ENCODE results near the gene MARCO.

- TF ChIP-seq JUND (IDR thresholded peaks at IDR 0.05), result no peak
- no peak for TF ChIP-seq YY1 (IDR thresholded peaks at IDR 0.05; ENCODE audit: low read depth)
- TF ChIP-seq CTCF (IDR thresholded peaks at IDR 0.05), result no peak
- TF ChIP-seq POLR2AphosphoS5 (IDR thresholded peaks at IDR 0.05; ENCODE audit: low read depth, low read length), result no peak
- TF ChIP-seq RXRA (IDR thresholded peaks at IDR 0.05; ENCODE audit: borderline replicate concordance, low read depth), result no peak
- TF ChIP-seq SMC3 (IDR thresholded peaks at IDR 0.05; ENCODE audit: low read depth, low read length), result no peak
- TF ChIP-seq, protein P1, sequence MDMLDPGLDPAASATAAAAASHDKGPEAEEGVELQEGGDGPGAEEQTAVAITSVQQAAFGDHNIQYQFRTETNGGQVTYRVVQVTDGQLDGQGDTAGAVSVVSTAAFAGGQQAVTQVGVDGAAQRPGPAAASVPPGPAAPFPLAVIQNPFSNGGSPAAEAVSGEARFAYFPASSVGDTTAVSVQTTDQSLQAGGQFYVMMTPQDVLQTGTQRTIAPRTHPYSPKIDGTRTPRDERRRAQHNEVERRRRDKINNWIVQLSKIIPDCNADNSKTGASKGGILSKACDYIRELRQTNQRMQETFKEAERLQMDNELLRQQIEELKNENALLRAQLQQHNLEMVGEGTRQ (IDR thresholded peaks at IDR 0.05; ENCODE audit: borderline replicate concordance, low read depth, low read length), result no peak
- TF ChIP-seq, protein P2, sequence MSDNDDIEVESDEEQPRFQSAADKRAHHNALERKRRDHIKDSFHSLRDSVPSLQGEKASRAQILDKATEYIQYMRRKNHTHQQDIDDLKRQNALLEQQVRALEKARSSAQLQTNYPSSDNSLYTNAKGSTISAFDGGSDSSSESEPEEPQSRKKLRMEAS (IDR thresholded peaks at IDR 0.05; ENCODE audit: low read depth), result no peak
These were observed 83.0 kb downstream of the MARCO start for GRCh38 chr2:119025013-119025412.

All from SK-N-SH (cell line).